H1 (cell line): Measurements from ENCODE around the gene HTR6. TPM values are rescaled to one million over a fixed set of nuclear protein-coding genes. Genes with fewer than 3 reads are reported as not detected.

Experiments used
- CTCF ChIA-PET: fragments of 300-600 bp; sonication (Branson Sonifier 250); formaldehyde crosslinking; loops from one replicate; lab custom pipeline; 2021; ENCODE audit not compliant: partially characterized antibody; lab: Charles Lee
- POLR2A ChIA-PET: fragments of 300-600 bp; sonication (Branson Sonifier 250); formaldehyde crosslinking; loops from one replicate; lab custom pipeline; 2021; ENCODE audit warnings: inconsistent platforms; ENCODE audit not compliant: partially characterized antibody; lab: Charles Lee
- DNase-seq, 2 experiments: peaks; one replicate each; pipeline versions ENCODE4 v3.0.0 to v3.0.0-alpha.2; 2010 to 2022; ENCODE audit warnings: low spot score in 2 of 2, low read depth in 1 of 2, mixed read lengths in 1 of 2
- FAIRE-seq: peaks from 2 replicates; lab custom pipeline; 2011; peaks lifted over from hg19 to GRCh38; lab: Jason Lieb, UNC
- H2AFZ ChIP-seq: 2 replicates; pipeline ENCODE4 v1.8.1; 2012; ENCODE audit warnings: low read length, inconsistent platforms
- H2AK5ac ChIP-seq: 2 replicates; pipeline ENCODE4 v1.6.1; 2013; ENCODE audit warnings: low read depth, low read length
- H2BK120ac ChIP-seq: replicated peaks from 2 replicates; pipeline ENCODE3; 2013; ENCODE audit warnings: low read depth, low read length, inconsistent platforms
- H2BK12ac ChIP-seq: 2 replicates; pipeline ENCODE4 v1.6.1; 2013; ENCODE audit warnings: low read depth, low read length
- H2BK15ac ChIP-seq: 2 replicates; pipeline ENCODE4 v1.6.1; 2013; ENCODE audit warnings: low read length
- H2BK20ac ChIP-seq: 2 replicates; pipeline ENCODE4 v1.6.1; 2013; ENCODE audit warnings: low read length
- H2BK5ac ChIP-seq: 2 replicates; pipeline ENCODE4 v1.6.1; 2013; ENCODE audit warnings: low read depth, low read length
- H3K14ac ChIP-seq: 2 replicates; pipeline ENCODE4 v1.6.1; 2013; ENCODE audit warnings: inconsistent platforms; ENCODE audit not compliant: insufficient read length
- H3K18ac ChIP-seq: 2 replicates; pipeline ENCODE4 v1.6.1; 2013; ENCODE audit warnings: low read length; ENCODE audit errors: extremely low read depth
- H3K23ac ChIP-seq: 2 replicates; pipeline ENCODE4 v1.6.1; 2013; ENCODE audit warnings: inconsistent platforms; ENCODE audit not compliant: insufficient read length
- H3K23me2 ChIP-seq: 2 replicates; pipeline ENCODE4 v1.6.1; 2013; ENCODE audit warnings: low read depth, low read length
- H3K27ac ChIP-seq: 2 replicates; pipeline ENCODE4 v1.6.1; 2011; ENCODE audit warnings: low read depth, low read length, inconsistent platforms
- H3K27me3 ChIP-seq, 4 experiments: replicated peaks in 1 of 4; 1 replicate in 1 of 4; 2 replicates in 3 of 4; pipeline versions ENCODE4 v1.6.1 to v1.8.1; 2011 to 2013; ENCODE audit warnings: low read length in 3 of 4, mild to moderate bottlenecking in 3 of 4, inconsistent platforms in 2 of 4, mixed read lengths in 2 of 4, moderate library complexity in 1 of 4; ENCODE audit not compliant: control insufficient read depth in 3 of 4, insufficient read depth in 3 of 4; ENCODE audit errors: extremely low read depth in 1 of 4
- H3K36me3 ChIP-seq, 4 experiments: 2 replicates each; pipeline versions ENCODE4 v1.6.1 to v1.8.1; 2011 to 2013; ENCODE audit warnings: mild to moderate bottlenecking in 4 of 4, low read length in 3 of 4, moderate library complexity in 2 of 4, control low read depth in 1 of 4, inconsistent platforms in 1 of 4; ENCODE audit not compliant: insufficient read depth in 4 of 4, control insufficient read depth in 2 of 4
- H3K4ac ChIP-seq: replicated peaks from 2 replicates; pipeline ENCODE3; 2013; ENCODE audit warnings: low read length, low read depth, mixed read lengths, inconsistent platforms; ENCODE audit not compliant: insufficient read length
- H3K4me1 ChIP-seq, 4 experiments: replicated peaks in 1 of 4; 1 replicate in 1 of 4; 2 replicates in 3 of 4; pipeline versions ENCODE4 v1.6.1 to v1.8.1; 2011 to 2013; ENCODE audit warnings: low read length in 3 of 4, inconsistent platforms in 2 of 4, mixed read lengths in 1 of 4; ENCODE audit not compliant: insufficient read depth in 4 of 4, control insufficient read depth in 3 of 4
- H3K4me2 ChIP-seq, 2 experiments: 2 replicates each; pipeline versions ENCODE4 v1.6.1 to v1.8.1; 2011 to 2013; ENCODE audit warnings: low read depth in 2 of 2, low read length in 2 of 2, control low read depth in 1 of 2, inconsistent platforms in 1 of 2, mild to moderate bottlenecking in 1 of 2; ENCODE audit not compliant: insufficient read depth in 1 of 2
- H3K4me3 ChIP-seq, 4 experiments: fragments of 200-600, 300-600 bp in 1 of 4; sonication (generic), shearing (Covaris generic), sonication (Bioruptor Twin) in 1 of 4; 2 replicates each; pipeline versions ENCODE4 v1.5.1 to v1.8.1; 2011 to 2016; ENCODE audit warnings: low read length in 4 of 4, low read depth in 3 of 4, control low read depth in 2 of 4, inconsistent platforms in 2 of 4, mild to moderate bottlenecking in 2 of 4, mixed read lengths in 1 of 4, moderate library complexity in 1 of 4; ENCODE audit not compliant: insufficient read depth in 2 of 4; ENCODE audit errors: extremely low read depth in 1 of 4
- H3K56ac ChIP-seq: replicated peaks from 2 replicates; pipeline ENCODE3; 2013; ENCODE audit warnings: low read depth, mild to moderate bottlenecking, mixed read lengths, low read length, inconsistent platforms; ENCODE audit not compliant: insufficient read length
- H3K79me1 ChIP-seq: 2 replicates; pipeline ENCODE4 v1.6.1; 2013; ENCODE audit warnings: low read depth, low read length, control low read depth
- H3K79me2 ChIP-seq, 2 experiments: 2 replicates each; pipeline versions ENCODE4 v1.6.1 to v1.8.1; 2012 to 2013; ENCODE audit warnings: low read length in 2 of 2, mild to moderate bottlenecking in 2 of 2, inconsistent platforms in 1 of 2; ENCODE audit not compliant: insufficient read depth in 2 of 2, control insufficient read depth in 1 of 2
- H3K9ac ChIP-seq, 4 experiments: replicated peaks in 1 of 4; 1 replicate in 1 of 4; 2 replicates in 3 of 4; pipeline versions ENCODE4 v1.6.1 to v1.8.1; 2011 to 2013; ENCODE audit warnings: low read depth in 3 of 4, low read length in 3 of 4, control low read depth in 2 of 4, mild to moderate bottlenecking in 2 of 4, moderate library complexity in 2 of 4, inconsistent platforms in 1 of 4; ENCODE audit errors: extremely low read depth in 1 of 4
- H3K9me3 ChIP-seq, 2 experiments: 2 replicates each; pipeline versions ENCODE4 v1.6.1 to v1.8.1; 2012 to 2013; ENCODE audit warnings: mild to moderate bottlenecking in 2 of 2, moderate library complexity in 2 of 2, control low read depth in 1 of 2, inconsistent platforms in 1 of 2, low read depth in 1 of 2, low read length in 1 of 2, mixed read lengths in 1 of 2; ENCODE audit not compliant: insufficient read depth in 2 of 2
- H4K20me1 ChIP-seq, 2 experiments: replicated peaks in 1 of 2; 2 replicates each; pipeline versions ENCODE3 to v1.8.1; 2011 to 2013; ENCODE audit warnings: inconsistent platforms in 2 of 2, low read length in 2 of 2, mild to moderate bottlenecking in 1 of 2; ENCODE audit not compliant: insufficient read depth in 2 of 2, control insufficient read depth in 1 of 2
- H4K5ac ChIP-seq: 2 replicates; pipeline ENCODE4 v1.6.1; 2013; ENCODE audit warnings: low read length, low read depth, mixed read lengths, inconsistent platforms; ENCODE audit not compliant: insufficient read length
- H4K8ac ChIP-seq: 2 replicates; pipeline ENCODE4 v1.8.0; 2013; ENCODE audit warnings: mild to moderate bottlenecking, moderate library complexity, low read length, inconsistent platforms; ENCODE audit not compliant: insufficient read depth; ENCODE audit errors: extremely low read depth
- H4K91ac ChIP-seq: replicated peaks from 2 replicates; pipeline ENCODE3; 2013; ENCODE audit warnings: low read length, mixed read lengths, inconsistent platforms; ENCODE audit not compliant: insufficient read length
- BCL11A ChIP-seq, 2 experiments: IDR thresholded peaks; one replicate each; pipeline ENCODE4 v1.6.1; 2011; ENCODE audit warnings: low read depth in 2 of 2, low read length in 2 of 2, mild to moderate bottlenecking in 2 of 2
- CBX8 ChIP-seq: fragments of 300-800, 300-1000 bp; sonication (generic); IDR thresholded peaks from 2 replicates; pipeline ENCODE4 v1.7.1; 2016; ENCODE audit warnings: low read depth, low read length, borderline replicate concordance
- CHD1 ChIP-seq: IDR thresholded peaks from 2 replicates; pipeline ENCODE4 v1.6.1; 2012; ENCODE audit warnings: low read depth, low read length, improper control_type of control experiment
- EGR1 ChIP-seq: IDR thresholded peaks from 2 replicates; pipeline ENCODE4 v1.6.1; 2011; ENCODE audit warnings: low read depth, low read length, borderline replicate concordance
- EP300 ChIP-seq, 2 experiments: IDR thresholded peaks; 1 replicate in 1 of 2; 2 replicates in 1 of 2; pipeline ENCODE4 v1.6.1; 2011 to 2012; ENCODE audit warnings: low read depth in 2 of 2, low read length in 2 of 2, mild to moderate bottlenecking in 2 of 2, borderline replicate concordance in 1 of 2, inconsistent platforms in 1 of 2, moderate library complexity in 1 of 2
- EZH2 ChIP-seq: fragments of 200-600 bp; sonication (generic); IDR thresholded peaks from 2 replicates; pipeline ENCODE4 v1.7.1; 2012; ENCODE audit warnings: low read depth, mild to moderate bottlenecking, moderate library complexity, low read length, inconsistent platforms; ENCODE audit not compliant: severe bottlenecking
- HDAC6 ChIP-seq: IDR thresholded peaks from one replicate; pipeline ENCODE4 v1.7.1; 2012; ENCODE audit warnings: low read depth, mild to moderate bottlenecking, inconsistent platforms, low read length, moderate library complexity
- POU5F1 ChIP-seq: IDR thresholded peaks from 2 replicates; pipeline ENCODE4 v1.6.1; 2011; ENCODE audit warnings: low read depth, mild to moderate bottlenecking, low read length, moderate library complexity
- SAP30 ChIP-seq: fragments of 300-600 bp; sonication (generic); IDR thresholded peaks from 2 replicates; pipeline ENCODE4 v1.7.1; 2012; ENCODE audit warnings: low read length, moderate library complexity, mild to moderate bottlenecking, inconsistent platforms; ENCODE audit not compliant: insufficient read depth, insufficient replicate concordance
- SP2 ChIP-seq: IDR thresholded peaks from 2 replicates; pipeline ENCODE4 v1.6.1; 2012; ENCODE audit warnings: mild to moderate bottlenecking, low read length, inconsistent platforms
- ZNF274 ChIP-seq: IDR thresholded peaks from 2 replicates; pipeline ENCODE4 v1.7.0; 2012; ENCODE audit warnings: low read length, borderline replicate concordance; ENCODE audit errors: extremely low read depth
- WGBS, 2 experiments: shearing (Covaris generic) in 1 of 2; methylation state at CpG; one replicate each; pipeline versions ENCODE4 v1.1.6 to v1.1.7; 2013 to 2015; ENCODE audit warnings: low lambda C conversion rate in 2 of 2, mixed read lengths in 2 of 2, inconsistent platforms in 1 of 2, low coverage in 1 of 2, missing lambda C conversion rate in 1 of 2; ENCODE audit not compliant: insufficient replicate concordance in 2 of 2, insufficient coverage in 1 of 2, insufficient read length in 1 of 2; ENCODE audit errors: extremely low coverage in 1 of 2, missing lambda C conversion rate in 1 of 2; 5-methylcytosine and 5-hydroxymethylcytosine counted together
- polyA plus RNA-seq, 7 experiments: library from polyadenylated mRNA; depleted of rRNA in 3 of 7; stranded (reverse) in 5 of 7; unstranded in 2 of 7; fragments of >200 nt in 5 of 7; fragments of 200-250 nt in 2 of 7; gene quantifications; 1 replicate in 5 of 7; 2 replicates in 1 of 7; 4 replicates in 1 of 7; pipeline versions ENCODE4 v1.2.1 to v1.2.3, GENCODE V29; 2011 to 2013; ENCODE audit warnings: missing spikeins in 2 of 7, mixed read lengths in 2 of 7
- total RNA-seq: library from RNA; stranded (reverse); fragmentation: NEBNext Ultra II Directional; extraction: Animal tissue kit (Norgen Biotek cat#: 25700); gene quantifications from 2 replicates; pipeline ENCODE4 v1.2.1, GENCODE V29; 2021

The HTR6 gene
- total and polyA plus RNA-seq, 2 of the 8 experiments (the other 6 are each of a cell fraction or from before 2014, with no cell fraction given) = 0.76 to 0.95 TPM

- Histone ChIP-seq H2BK120ac (no peak overlapping the region), H2AFZ (no peak overlapping the region), H3K4me1 (peaks cover 0 to 8% (median 3%) of the 10 kb centered on the region in 4 experiments; a peak in 5 of 7 replicates), H3K23ac (no peak overlapping the region), H2AK5ac (no peak overlapping the region), H3K56ac (no peak overlapping the region), H3K79me1 (no peaks in the 10 kb centered on the region), H3K18ac (no peak overlapping the region), H3K27me3 (no peaks in the 10 kb centered on the region), H2BK20ac (no peak overlapping the region), H3K23me2 (no peaks in the 10 kb centered on the region), H2BK15ac (no peak overlapping the region), H4K8ac (peak overlapping the region; percentile 36), H3K9ac (no peak overlapping the region), H3K9me3 (no peaks in the 10 kb centered on the region), H3K4me3 (no peak overlapping the region), H3K36me3 (no peaks in the 10 kb centered on the region), H2BK12ac (no peak overlapping the region; the same call in 1 of the 2 replicates), H3K4ac (no peak overlapping the region), H3K4me2 (no peak overlapping the region), H4K5ac (no peak overlapping the region), H3K79me2 (no peaks in the 10 kb centered on the region), H3K27ac (no peak overlapping the region), H4K91ac (no peak overlapping the region), H4K20me1 (no peaks in the 10 kb centered on the region), H3K14ac (no peak overlapping the region), H2BK5ac (no peak overlapping the region)
- 81% methylated on average over 13 of the region's 14 CpGs; no CpG with 5 or more reads in 1 of the 2 experiments for WGBS, 2 experiments
- no peak for TF ChIP-seq ZNF274
- TF ChIP-seq EGR1 = no peak
- TF ChIP-seq EZH2 = no peak
- TF ChIP-seq POU5F1 = no peak
- TF ChIP-seq EP300 (IDR thresholded peaks at IDR 0.05; ENCODE audit: borderline replicate concordance in 1 of 2, low read depth in 2 of 2, low read length in 2 of 2) = no peak
- TF ChIP-seq BCL11A (IDR thresholded peaks at IDR 0.05; ENCODE audit: low read depth in 2 of 2, low read length in 2 of 2) = no peak
- TF ChIP-seq CBX8 = no peak
- TF ChIP-seq SAP30 = no peak
- no peak for TF ChIP-seq HDAC6
- no peak for TF ChIP-seq SP2
- no peak for TF ChIP-seq CHD1
- POLR2A ChIA-PET = no interaction called here
- DNase-seq = no peak
- FAIRE-seq = no peak
- CTCF ChIA-PET = interaction anchor here (0.7 to 1.5 kb wide), 3 partner anchors 10 to 731 kb away, joined by 3 to 5 read pairs (median 3); no protein-coding TSS in a partner anchor
These were observed 35.6 kb downstream of the HTR6 start for GRCh38 chr1:19700079-19700777.
